GM12874 (cell line): ENCODE measurements around the gene JARID2.

ENCODE experiments used
- CTCF ChIP-seq: IDR thresholded peaks from 2 replicates; pipeline ENCODE4 v1.5.1; 2011; ENCODE audit warnings: low read depth, mild to moderate bottlenecking, control low read depth, low read length, moderate library complexity; ENCODE audit not compliant: insufficient read depth

Gene JARID2

GRCh38 chr6:15549371-15549770 is 303.5 kb downstream of the JARID2 start:
- TF ChIP-seq CTCF = no peak

GRCh38 chr6:15550546-15551123 is 304.8 kb downstream of the JARID2 start:
- TF ChIP-seq CTCF = no peak

GRCh38 chr6:15551262-15551661 is 305.4 kb downstream of the JARID2 start:
- TF ChIP-seq CTCF = no peak

- no peak for TF ChIP-seq CTCF
These were observed 305.9 kb downstream of the JARID2 start for GRCh38 chr6:15551798-15552197.

GRCh38 chr6:15553031-15553430 is 307.2 kb downstream of the JARID2 start:
- no peak for TF ChIP-seq CTCF

GRCh38 chr6:15553736-15554294 is 307.9 kb downstream of the JARID2 start:
- TF ChIP-seq CTCF = no peak

GRCh38 chr6:15554728-15555100 is 308.8 kb downstream of the JARID2 start:
- TF ChIP-seq CTCF = no peak
